Kidney capillary endothelial cell (primary cell): ENCODE results near the gene TTC23L.
"Not testable (repeated sequence)": the region's sequence is repeated elsewhere in the genome, so short reads cannot be mapped to it uniquely, and the experiment has no call there.

Experiments used
- DNase-seq: peaks from one replicate; pipeline ENCODE4 v3.0.0-alpha.2; 2018; ENCODE audit warnings: low spot score

The TTC23L gene

DNA sequence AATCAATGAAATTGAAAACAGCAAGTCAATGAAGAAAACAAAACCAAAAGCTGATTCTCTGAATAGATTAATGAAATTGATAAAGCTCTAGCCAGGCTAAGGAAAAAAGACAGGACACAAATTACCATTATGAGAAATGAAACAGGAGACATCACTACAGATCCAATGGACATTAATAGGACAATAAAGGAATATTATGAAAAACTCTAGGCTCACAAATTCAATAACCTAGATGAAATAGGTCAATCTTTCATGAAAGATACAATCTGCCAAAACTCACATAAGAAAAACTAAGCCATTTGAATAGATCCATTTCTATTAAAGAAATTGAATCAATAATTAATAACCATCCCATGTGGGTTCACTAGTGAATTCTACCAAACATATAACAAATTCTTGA, 37.3 kb downstream of the TTC23L start:
- no peak for DNase-seq

GRCh38 chr5:34881246-34881645, 42.3 kb downstream of the TTC23L start:
- no peak for DNase-seq

GRCh38 chr5:34886392-34887119, 47.6 kb downstream of the TTC23L start:
- no peak for DNase-seq

- DNase-seq: no peak
Measured at GRCh38 chr5:34889394-34889793, 50.4 kb downstream of the TTC23L start.

GRCh38 chr5:34891981-34892380, 53.0 kb downstream of the TTC23L start:
- DNase-seq: no peak

- no peak for DNase-seq
Measured at GRCh38 chr5:34892414-34892813, 53.5 kb downstream of the TTC23L start.

DNA sequence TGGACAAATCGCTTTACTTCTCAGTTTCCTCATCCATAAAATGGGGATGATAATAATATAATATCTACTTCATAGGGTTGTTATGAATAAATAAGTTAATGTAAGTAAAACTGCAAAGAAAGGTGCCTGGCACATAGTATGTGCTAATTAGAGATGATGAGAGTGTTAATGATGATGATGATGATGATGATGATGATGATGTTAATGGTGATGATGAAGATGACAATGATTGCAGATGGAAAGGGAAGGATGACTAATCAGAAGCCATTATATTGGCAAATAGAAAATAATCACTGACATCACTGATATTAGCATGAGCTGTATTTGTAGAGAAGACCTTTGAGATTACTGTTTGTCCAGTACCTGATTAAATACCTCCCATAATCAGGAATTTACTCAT, 55.8 kb downstream of the TTC23L start:
- no peak for DNase-seq

DNA sequence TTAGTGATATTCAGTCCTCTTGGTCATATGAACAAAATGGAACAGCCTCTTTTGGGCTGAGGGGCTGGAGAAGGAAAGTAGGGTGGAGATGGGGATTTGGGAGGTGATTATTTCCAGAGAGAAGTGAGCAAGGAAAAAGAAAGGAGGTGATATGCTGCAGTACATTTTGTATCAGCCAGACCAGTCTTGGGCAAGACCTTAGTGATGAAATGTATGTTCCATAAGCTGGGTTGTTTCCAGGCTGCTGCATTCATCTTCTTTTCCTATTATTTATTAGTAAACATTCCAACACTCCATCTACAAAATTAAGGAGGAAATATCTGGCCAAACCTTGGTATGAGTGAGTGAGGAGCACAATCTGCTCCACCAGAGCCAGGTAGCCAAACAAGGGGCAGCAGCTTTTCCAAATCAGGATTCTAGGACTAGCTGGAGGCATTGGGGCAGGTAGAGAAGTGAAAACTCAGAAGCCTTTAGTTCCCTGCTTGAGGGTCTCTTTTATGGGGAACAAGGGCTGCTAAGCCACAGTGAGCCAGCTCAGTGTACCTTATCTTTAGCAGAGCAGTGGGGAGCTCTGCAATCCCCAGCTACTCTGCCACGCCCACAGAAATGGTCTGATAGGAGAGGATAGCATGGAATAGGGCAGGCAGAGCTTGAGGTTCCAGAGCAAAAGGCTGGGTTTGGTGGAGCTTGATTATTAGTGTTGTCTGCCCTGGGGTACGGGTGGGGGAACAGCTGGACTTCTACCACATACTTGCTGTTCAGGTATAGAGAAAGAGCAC, 56.9 kb downstream of the TTC23L start:
- no peak for DNase-seq

DNA sequence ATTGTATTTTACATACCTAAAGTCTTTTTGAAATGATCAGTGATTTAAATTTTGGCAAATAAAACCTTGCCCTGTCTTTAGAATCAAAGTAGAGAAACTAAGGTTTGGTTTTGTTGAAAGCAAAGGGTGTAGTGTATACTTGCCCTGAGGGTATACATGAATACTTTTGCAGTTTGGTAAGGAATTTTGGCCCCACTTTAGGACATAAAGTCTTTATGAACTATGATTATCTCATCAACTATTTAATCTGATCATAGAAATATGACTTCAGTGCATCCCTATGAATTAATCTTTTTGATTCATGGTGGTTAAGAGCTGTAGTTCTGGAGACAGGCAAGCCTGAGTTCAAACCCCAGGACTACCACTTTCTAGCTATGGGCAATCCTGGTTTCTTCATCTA, 58.7 kb downstream of the TTC23L start:
- DNase-seq: no peak

GRCh38 chr5:34898258-34898895, 59.4 kb downstream of the TTC23L start:
- peak; percentile 70 for DNase-seq

DNA sequence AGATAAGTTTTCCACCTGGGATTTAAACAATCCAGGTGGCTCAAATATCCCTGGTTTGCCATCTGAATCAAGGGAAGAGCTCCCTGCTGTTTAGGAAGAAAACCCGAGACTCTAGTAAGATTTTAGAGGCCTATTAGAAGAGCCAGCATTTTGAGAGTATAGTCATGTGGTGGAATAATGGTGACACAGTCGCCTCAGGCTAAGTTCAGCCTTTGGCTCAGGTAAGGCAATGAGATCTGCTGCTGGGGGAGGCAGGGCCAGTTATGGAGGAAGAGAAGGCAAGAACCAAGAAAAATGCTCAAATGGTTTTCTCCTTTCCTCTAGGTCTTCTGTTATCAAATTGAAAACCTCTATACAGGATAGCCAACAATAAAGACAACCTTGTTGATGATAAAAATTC, 60.1 kb downstream of the TTC23L start:
- no peak for DNase-seq

GRCh38 chr5:34900652-34901051, 61.7 kb downstream of the TTC23L start:
- DNase-seq: no peak

DNA sequence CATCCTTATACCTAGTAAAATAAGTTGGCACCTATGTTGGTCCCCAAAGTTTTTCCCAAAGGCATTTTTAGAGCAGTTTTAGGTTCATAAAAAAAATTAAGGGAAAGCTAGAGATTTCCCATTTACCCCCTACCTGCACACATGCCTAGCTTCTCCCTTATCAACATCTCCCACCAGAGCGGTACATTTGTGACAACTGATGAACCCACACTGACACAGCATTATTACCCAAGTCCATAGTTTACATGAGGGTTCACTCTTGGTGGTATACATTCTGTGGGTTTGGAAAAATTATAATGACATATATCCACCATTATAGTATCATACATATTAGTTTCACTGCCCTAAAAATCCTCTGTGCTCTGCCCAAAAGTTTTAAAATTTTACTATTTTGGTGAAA, 64.3 kb downstream of the TTC23L start:
- no peak for DNase-seq

GRCh38 chr5:34905564-34905963, 66.6 kb downstream of the TTC23L start:
- DNase-seq: peak; percentile 24

- DNase-seq: no peak
Measured at GRCh38 chr5:34913072-34913471, 74.1 kb downstream of the TTC23L start.

GRCh38 chr5:34914671-34915138, 75.7 kb downstream of the TTC23L start:
- DNase-seq: no peak

DNA sequence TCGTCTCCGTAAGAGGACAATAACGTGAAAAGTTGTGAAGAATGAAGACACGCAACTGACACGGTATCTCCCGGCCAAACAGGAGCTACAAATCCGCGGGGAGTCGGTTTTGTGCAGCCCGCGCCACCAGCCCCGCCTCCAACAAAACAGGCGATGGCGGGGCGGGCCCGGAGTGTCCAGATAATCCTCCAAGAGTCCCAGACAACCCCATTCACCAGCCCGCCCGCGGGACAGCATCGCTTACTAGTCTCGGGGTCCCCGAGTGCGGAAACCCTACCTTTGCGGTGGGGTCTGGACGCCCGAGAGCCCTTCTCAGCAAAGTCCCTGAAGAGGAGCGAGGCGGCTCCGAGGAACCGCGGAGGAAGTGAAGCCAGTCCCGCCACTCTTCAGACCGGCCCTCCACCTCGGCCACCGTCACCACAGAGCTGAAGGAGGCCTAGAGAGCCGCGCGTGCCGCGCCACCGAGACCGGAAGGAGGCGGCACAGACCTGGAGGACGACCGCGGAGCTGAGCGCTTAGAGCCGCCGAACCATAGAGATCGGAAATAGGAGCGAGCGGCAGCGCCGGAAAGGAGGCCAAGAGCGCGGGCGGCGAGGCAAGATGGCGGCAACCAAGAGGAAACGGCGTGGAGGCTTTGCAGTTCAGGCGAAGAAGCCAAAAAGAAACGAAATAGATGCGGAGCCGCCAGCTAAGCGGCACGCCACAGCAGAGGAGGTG, 76.3 kb downstream of the TTC23L start, which contains the start of the genes BRIX1 and RAD1:
BRIX1 (plus strand) TSS at position 573 of the 717 bp plus-strand sequence; CDS start at position 601, 28 bp downstream.
RAD1 (minus strand) TSS at position 366 of the 717 bp plus-strand sequence. CDS start 612 bp downstream, outside the sequence.
- peak; percentile 96 for DNase-seq

- DNase-seq: no peak
Measured at GRCh38 chr5:34915856-34916192, 76.9 kb downstream of the TTC23L start.

DNA sequence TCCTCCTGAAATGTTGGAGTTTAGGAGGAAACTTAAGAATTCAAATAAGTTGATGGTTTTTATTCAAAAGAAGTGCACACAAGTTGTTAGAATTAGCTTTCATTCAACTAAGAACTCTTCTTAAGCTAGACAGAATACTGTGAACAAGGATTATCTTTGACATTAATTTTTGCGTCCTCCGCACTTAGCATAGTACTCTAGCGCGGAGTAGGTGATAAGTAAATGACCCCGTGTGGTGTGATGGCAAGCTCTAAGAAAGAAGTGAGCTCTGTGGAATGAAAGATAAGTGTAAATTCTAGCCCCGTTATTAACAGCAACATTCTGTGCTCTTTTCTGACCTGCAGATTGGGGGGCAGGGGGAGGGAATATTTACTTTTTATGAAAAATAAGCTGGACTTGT, 77.6 kb downstream of the TTC23L start:
- no peak for DNase-seq

GRCh38 chr5:34918025-34918424, 79.1 kb downstream of the TTC23L start:
- DNase-seq: no peak

DNA sequence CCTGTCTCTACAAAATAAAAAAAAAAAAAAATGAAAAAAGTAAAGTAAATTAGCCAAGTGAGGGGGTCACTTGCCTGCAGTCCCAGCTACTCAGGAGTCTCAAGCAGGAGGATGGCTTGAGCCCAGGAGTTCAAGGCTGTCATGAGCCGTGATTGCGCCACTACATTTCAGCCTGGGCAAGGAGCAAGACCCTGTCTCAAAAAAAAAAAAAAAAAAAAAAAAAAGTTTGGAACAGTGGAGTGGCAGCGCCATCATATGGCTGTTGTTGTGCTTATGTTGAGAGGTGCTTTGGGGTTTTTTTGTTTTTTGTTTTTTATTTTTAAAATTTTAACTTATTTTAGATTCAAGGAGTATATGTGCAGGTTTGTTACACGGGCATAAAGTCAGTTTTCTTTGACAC, 80.1 kb downstream of the TTC23L start:
- no peak for DNase-seq

GRCh38 chr5:34923256-34923655, 84.3 kb downstream of the TTC23L start:
- not testable (repeated sequence) for DNase-seq
